HG02610 (cell line): Measurements from ENCODE around the gene VEPH1.

ENCODE experiments used
- ATAC-seq: cut with Tn5 transposase; IDR thresholded peaks from one replicate; pipeline ENCODE4 v1.9.1; 2021; ENCODE audit warnings: mild to moderate bottlenecking, moderate library complexity; ENCODE audit not compliant: unreplicated experiment

VEPH1 gene

GRCh38 chr3:157438194-157438730 lies 65.0 kb downstream of the VEPH1 start:
- no peak for ATAC-seq

- ATAC-seq = no peak
These were observed 66.5 kb downstream of the VEPH1 start, which contains the start of gene PTX3 for GRCh38 chr3:157436583-157437291. PTX3 (plus strand) TSS chr3:157436850; CDS start chr3:157436934, 84 bp downstream.

GRCh38 chr3:157429708-157430107 lies 73.5 kb downstream of the VEPH1 start:
- ATAC-seq = peak; percentile 58

GRCh38 chr3:157428853-157429252 lies 74.4 kb downstream of the VEPH1 start:
- no peak for ATAC-seq

- no peak for ATAC-seq
These were observed 75.3 kb downstream of the VEPH1 start for GRCh38 chr3:157427901-157428300.

GRCh38 chr3:157423337-157423736 lies 79.9 kb downstream of the VEPH1 start:
- no peak for ATAC-seq

GRCh38 chr3:157420606-157421130 lies 82.5 kb downstream of the VEPH1 start:
- ATAC-seq = no peak

- ATAC-seq = no peak
These were observed 85.1 kb downstream of the VEPH1 start for GRCh38 chr3:157418104-157418503.

GRCh38 chr3:157417247-157417646 lies 86.0 kb downstream of the VEPH1 start:
- ATAC-seq = no peak

GRCh38 chr3:157416347-157417087 lies 86.7 kb downstream of the VEPH1 start:
- no peak for ATAC-seq

- ATAC-seq = no peak
These were observed 88.4 kb downstream of the VEPH1 start for GRCh38 chr3:157414861-157415260.

GRCh38 chr3:157412323-157412855 lies 90.8 kb downstream of the VEPH1 start:
- ATAC-seq = no peak

GRCh38 chr3:157410945-157411344 lies 92.3 kb downstream of the VEPH1 start:
- ATAC-seq = no peak

GRCh38 chr3:157409516-157409915 lies 93.7 kb downstream of the VEPH1 start:
- ATAC-seq = no peak

GRCh38 chr3:157408499-157409149 lies 94.6 kb downstream of the VEPH1 start:
- no peak for ATAC-seq

GRCh38 chr3:157407769-157408168 lies 95.4 kb downstream of the VEPH1 start:
- no peak for ATAC-seq

- ATAC-seq = no peak
These were observed 96.8 kb downstream of the VEPH1 start for GRCh38 chr3:157406394-157406793.

GRCh38 chr3:157405457-157405856 lies 97.8 kb downstream of the VEPH1 start:
- ATAC-seq = no peak

- no peak for ATAC-seq
These were observed 98.8 kb downstream of the VEPH1 start for GRCh38 chr3:157404381-157404780.

GRCh38 chr3:157398598-157398997 lies 104.6 kb downstream of the VEPH1 start:
- no peak for ATAC-seq

GRCh38 chr3:157394411-157394810 lies 108.8 kb downstream of the VEPH1 start:
- ATAC-seq = no peak
